ENCODE data around the gene CCL28. TPM values are rescaled to one million over a fixed set of nuclear protein-coding genes. Genes with fewer than 3 reads are reported as not detected.

The CCL28 gene
- total and polyA plus RNA-seq, 8 donors: 0.29 to 6.4 (median 0.55) TPM

GRCh38 chr5:43416803-43417394 lies 4.7 kb upstream of the CCL28 start:
- ATAC-seq (no peak), DNase-seq (no peak)
- TF ChIP-seq CTCF (IDR thresholded peaks at IDR 0.05): no peak
- H3K36me3 ChIP-seq: no peaks in the 10 kb centered on the region
- H3K27me3 ChIP-seq: no peaks in the 10 kb centered on the region
- H3K9me3 ChIP-seq: no peaks in the 10 kb centered on the region
- H3K27ac ChIP-seq: no peak overlapping the region
- no peak overlapping the region for H3K4me3 ChIP-seq
- intact Hi-C loops (cut with DNase I): no loop called here
- H3K4me1 ChIP-seq: no peaks in the 10 kb centered on the region

GRCh38 chr5:43415935-43416802 lies 4.0 kb upstream of the CCL28 start:
- H3K27ac ChIP-seq: no peak overlapping the region
- intact Hi-C loops (cut with DNase I): no loop called here
- DNase-seq (no peak), ATAC-seq (no peak)
- H3K27me3 ChIP-seq: no peaks in the 10 kb centered on the region
- no peaks in the 10 kb centered on the region for H3K4me1 ChIP-seq
- TF ChIP-seq CTCF (IDR thresholded peaks at IDR 0.05): no peak
- no peaks in the 10 kb centered on the region for H3K36me3 ChIP-seq
- no peaks in the 10 kb centered on the region for H3K9me3 ChIP-seq
- H3K4me3 ChIP-seq: no peak overlapping the region

DNA sequence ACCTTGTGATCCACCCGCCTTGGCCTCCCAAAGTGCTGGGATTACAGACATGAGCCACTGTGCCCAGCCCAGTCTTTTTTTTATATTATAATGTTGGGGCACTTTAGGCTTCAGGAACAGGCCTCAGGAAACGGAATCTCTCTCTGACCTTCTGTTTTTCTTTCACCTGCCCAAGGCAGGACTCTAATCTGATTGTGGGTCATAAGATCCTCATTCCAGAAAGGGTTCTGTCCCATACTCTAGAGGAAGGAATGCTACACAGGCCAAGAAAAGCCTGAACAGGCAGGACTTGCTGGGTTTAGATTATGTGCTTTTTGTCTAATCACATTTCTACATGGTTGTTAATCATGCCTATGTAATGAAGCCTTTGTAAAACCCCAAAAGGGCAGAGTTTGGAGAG lies 1.8 kb upstream of the CCL28 start:
- Histone ChIP-seq H3K4me1 (no peaks in the 10 kb centered on the region), H3K27me3 (no peaks in the 10 kb centered on the region), H3K36me3 (no peaks in the 10 kb centered on the region), H3K4me3 (no peak overlapping the region), H3K27ac (no peak overlapping the region), H3K9me3 (no peaks in the 10 kb centered on the region)
- intact Hi-C loops (cut with DNase I): no loop called here
- ATAC-seq (no peak), DNase-seq (no peak)
- TF ChIP-seq CTCF (IDR thresholded peaks at IDR 0.05): no peak

DNA sequence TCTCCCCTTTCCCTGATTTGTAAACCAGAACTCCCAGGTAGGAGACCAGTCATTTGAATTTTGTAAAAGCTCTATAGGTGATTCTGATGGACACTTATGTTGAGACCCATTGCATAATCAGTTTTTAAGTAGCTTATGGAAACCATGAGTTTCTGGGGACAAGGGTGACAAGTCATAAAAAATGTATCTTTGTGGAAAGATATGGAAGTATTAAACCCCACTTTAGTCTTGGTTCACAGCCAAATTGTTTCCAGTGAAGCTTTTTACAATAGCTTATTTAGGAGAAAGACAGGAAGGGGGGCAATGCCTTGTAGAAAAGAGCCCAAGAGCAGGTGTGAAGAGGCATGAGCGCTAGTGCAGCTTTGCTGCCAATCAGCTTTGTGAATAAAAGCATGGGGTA lies 453 bp upstream of the CCL28 start:
- no peaks in the 10 kb centered on the region for H3K9me3 ChIP-seq
- no peak for TF ChIP-seq CTCF (IDR thresholded peaks at IDR 0.05)
- H3K27ac ChIP-seq: no peak overlapping the region
- intact Hi-C loops (cut with DNase I): no loop called here
- DNase-seq: no peak
- no peaks in the 10 kb centered on the region for H3K36me3 ChIP-seq
- ATAC-seq: no peak
- H3K27me3 ChIP-seq: no peaks in the 10 kb centered on the region
- no peaks in the 10 kb centered on the region for H3K4me1 ChIP-seq
- no peak overlapping the region for H3K4me3 ChIP-seq

DNA sequence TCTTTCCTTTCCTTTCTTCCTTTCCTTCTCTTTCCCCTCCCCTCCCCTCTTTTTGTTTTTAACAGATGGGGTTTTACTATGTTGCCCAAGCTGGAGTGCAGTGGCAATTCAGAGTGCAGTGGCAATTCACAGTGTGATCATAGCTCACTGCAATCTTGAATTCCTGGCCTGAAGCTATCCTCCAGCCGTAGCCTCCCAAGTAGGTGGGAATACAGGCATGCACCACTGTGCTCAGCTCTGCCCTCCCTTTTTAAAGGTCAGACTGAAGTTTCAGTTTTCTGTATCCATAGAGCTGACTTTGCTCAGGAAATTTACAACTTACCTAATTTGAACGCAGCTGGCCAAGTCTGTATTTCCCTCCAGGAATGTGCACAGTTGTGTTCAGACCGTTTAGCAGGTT lies 696 bp downstream of the CCL28 start:
- Histone ChIP-seq H3K27ac (no peak overlapping the region), H3K9me3 (no peaks in the 10 kb centered on the region), H3K4me1 (no peaks in the 10 kb centered on the region), H3K36me3 (no peaks in the 10 kb centered on the region), H3K27me3 (no peaks in the 10 kb centered on the region), H3K4me3 (no peak overlapping the region)
- ATAC-seq (peak; percentile 19), DNase-seq (no peak)
- TF ChIP-seq CTCF (IDR thresholded peaks at IDR 0.05): no peak
- intact Hi-C loops (cut with DNase I): no loop called here

Measured in left lung (tissue), 10 donors.